Gastrocnemius medialis (tissue), 4 donors: ENCODE measurements around the gene ZBTB7C. TPM values are rescaled to one million over a fixed set of nuclear protein-coding genes. Genes with fewer than 3 reads are reported as not detected.

ENCODE experiments used
- ATAC-seq, 2 donors: fragments of 150-250 bp; one replicate each; pipeline ENCODE4 v1.9.1; 2016
- DNase-seq, 2 donors: peaks; one replicate each; pipeline ENCODE4 v3.0.0-alpha.2; 2019
- H3K27ac ChIP-seq, 4 donors: fragments of 200-600 bp; sonication (generic); 1 replicate in 1 of 4; 2 replicates in 3 of 4; pipeline ENCODE4 v1.5.1; 2016 to 2018; ENCODE audit warnings: mild to moderate bottlenecking in 2 of 4, moderate library complexity in 1 of 4
- H3K27me3 ChIP-seq, 3 donors: fragments of 200-600 bp; sonication (generic) in 2 of 3; 1 replicate in 1 of 3; 2 replicates in 2 of 3; pipeline versions ENCODE4 v1.5.1 to v1.6.0; 2016 to 2019; ENCODE audit warnings: mild to moderate bottlenecking in 1 of 3, moderate library complexity in 1 of 3
- H3K36me3 ChIP-seq, 2 donors: fragments of 200-600 bp; sonication (generic) in 1 of 2; one replicate each; pipeline ENCODE4 v1.5.1; 2017 to 2018
- H3K4me1 ChIP-seq, 2 donors: fragments of 200-600 bp; sonication (generic) in 1 of 2; one replicate each; pipeline ENCODE4 v1.5.1; 2016 to 2017; ENCODE audit warnings: mild to moderate bottlenecking in 2 of 2
- H3K4me3 ChIP-seq, 4 donors: fragments of 200-600 bp; sonication (generic) in 3 of 4; 1 replicate in 1 of 4; 2 replicates in 3 of 4; pipeline ENCODE4 v1.5.1; 2016 to 2019; ENCODE audit warnings: mild to moderate bottlenecking in 2 of 4
- H3K9me3 ChIP-seq, 3 donors: fragments of 200-600 bp; sonication (generic) in 2 of 3; 1 replicate in 1 of 3; 2 replicates in 2 of 3; pipeline ENCODE4 v1.5.1; 2016 to 2019
- POLR2A ChIP-seq, 2 donors: fragments of 450-650 bp; IDR thresholded peaks; one replicate each; pipeline ENCODE4 v1.6.1; 2017; ENCODE audit warnings: antibody characterized with exemption in 2 of 2, mild to moderate bottlenecking in 2 of 2, moderate library complexity in 2 of 2
- in situ Hi-C, 4 donors: fragments of 200-750 bp; cut with MboI; loops; one replicate each; pipeline versions ENCODE4 v1.15.0 to v1.8.0; 2017; ENCODE audit warnings: low sequenced_read_pairs in 4 of 4
- intact Hi-C: fragments of 100-400 bp; cut with DNase I; formaldehyde crosslinking; loops from one replicate; pipeline ENCODE4 v1.15.1; 2023; ENCODE audit warnings: low total_unique reads
- total RNA-seq, 4 donors: library from RNA; depleted of rRNA; stranded (reverse); fragments of >200 nt; gene quantifications; one replicate each; pipeline versions ENCODE4 v1.1.0 to v1.2.3, GENCODE V29; 2016
- TF ChIP-seq, protein P1 (sequence below), 5 experiments: fragments of 450-650 bp in 3 of 5; fragments of 200-600 bp in 2 of 5; sonication (generic) in 2 of 5; IDR thresholded peaks in 4 of 5; conservative IDR thresholded peaks in 1 of 5; 1 replicate in 4 of 5; 2 replicates in 1 of 5; pipeline ENCODE4 v1.5.1; 2016 to 2019; ENCODE audit warnings: antibody characterized with exemption in 5 of 5, mild to moderate bottlenecking in 3 of 5, moderate library complexity in 3 of 5

ZBTB7C gene
- total RNA-seq, 4 donors from 2014 or later: 0.53 to 12.3 (median 1.1) TPM

DNA sequence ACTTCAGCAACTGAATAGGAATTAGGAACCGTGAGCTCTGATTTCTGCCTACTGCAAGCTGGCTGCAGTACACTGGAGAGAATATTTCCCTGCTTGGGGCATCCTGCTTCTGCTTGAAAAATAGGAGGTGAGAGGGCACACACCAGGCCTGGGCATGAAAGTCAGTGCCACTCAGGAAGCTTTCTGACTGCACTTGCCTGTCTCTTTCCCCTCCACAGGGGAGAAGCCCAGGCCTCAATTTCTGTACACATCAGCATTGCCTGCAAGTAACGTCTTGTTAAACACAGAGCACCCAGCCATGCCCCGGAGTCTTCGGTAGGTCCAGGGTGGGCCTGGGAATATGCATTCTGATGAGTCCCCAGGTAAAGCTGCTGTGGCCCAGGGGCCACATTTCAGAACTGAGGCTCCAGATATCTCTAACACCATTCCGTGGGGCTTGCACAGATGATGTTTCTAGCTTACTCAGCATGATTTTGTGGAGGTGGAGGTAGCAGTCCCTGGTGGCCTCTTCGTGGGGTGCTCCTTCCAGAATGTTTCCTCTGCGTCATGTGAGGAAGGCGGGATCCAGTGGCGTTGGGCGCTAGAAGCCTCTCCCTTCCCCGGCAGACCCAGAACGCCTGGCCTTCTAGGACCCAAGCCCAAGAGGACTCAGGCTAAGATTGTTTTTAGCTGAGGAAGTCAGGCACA is 114.1 kb downstream of the ZBTB7C start:
- DNase-seq (no peak), ATAC-seq (no peak)
- in situ Hi-C loops: no loop called here
- H3K27ac ChIP-seq: peak overlapping the region; percentile 63 to 84 (median 81)
- H3K4me3 ChIP-seq: no peak overlapping the region
- H3K9me3 ChIP-seq: no peaks in the 10 kb centered on the region
- TF ChIP-seq, protein P1, sequence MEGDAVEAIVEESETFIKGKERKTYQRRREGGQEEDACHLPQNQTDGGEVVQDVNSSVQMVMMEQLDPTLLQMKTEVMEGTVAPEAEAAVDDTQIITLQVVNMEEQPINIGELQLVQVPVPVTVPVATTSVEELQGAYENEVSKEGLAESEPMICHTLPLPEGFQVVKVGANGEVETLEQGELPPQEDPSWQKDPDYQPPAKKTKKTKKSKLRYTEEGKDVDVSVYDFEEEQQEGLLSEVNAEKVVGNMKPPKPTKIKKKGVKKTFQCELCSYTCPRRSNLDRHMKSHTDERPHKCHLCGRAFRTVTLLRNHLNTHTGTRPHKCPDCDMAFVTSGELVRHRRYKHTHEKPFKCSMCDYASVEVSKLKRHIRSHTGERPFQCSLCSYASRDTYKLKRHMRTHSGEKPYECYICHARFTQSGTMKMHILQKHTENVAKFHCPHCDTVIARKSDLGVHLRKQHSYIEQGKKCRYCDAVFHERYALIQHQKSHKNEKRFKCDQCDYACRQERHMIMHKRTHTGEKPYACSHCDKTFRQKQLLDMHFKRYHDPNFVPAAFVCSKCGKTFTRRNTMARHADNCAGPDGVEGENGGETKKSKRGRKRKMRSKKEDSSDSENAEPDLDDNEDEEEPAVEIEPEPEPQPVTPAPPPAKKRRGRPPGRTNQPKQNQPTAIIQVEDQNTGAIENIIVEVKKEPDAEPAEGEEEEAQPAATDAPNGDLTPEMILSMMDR (IDR thresholded peaks at IDR 0.05 in 4 of 5, conservative IDR thresholded peaks at IDR 0.05 in 1 of 5): no peak
- no peak for TF ChIP-seq POLR2A (IDR thresholded peaks at IDR 0.05)
- H3K4me1 ChIP-seq: peaks cover 24 to 29% of the 10 kb centered on the region in 2 donors
- intact Hi-C loops: loop anchor here (5.0 to 10.0 kb wide), 2 partner anchors 110 to 152 kb away; partner anchors contain the start of gene ZBTB7C
- no peaks in the 10 kb centered on the region for H3K36me3 ChIP-seq
- H3K27me3 ChIP-seq: no peaks in the 10 kb centered on the region

DNA sequence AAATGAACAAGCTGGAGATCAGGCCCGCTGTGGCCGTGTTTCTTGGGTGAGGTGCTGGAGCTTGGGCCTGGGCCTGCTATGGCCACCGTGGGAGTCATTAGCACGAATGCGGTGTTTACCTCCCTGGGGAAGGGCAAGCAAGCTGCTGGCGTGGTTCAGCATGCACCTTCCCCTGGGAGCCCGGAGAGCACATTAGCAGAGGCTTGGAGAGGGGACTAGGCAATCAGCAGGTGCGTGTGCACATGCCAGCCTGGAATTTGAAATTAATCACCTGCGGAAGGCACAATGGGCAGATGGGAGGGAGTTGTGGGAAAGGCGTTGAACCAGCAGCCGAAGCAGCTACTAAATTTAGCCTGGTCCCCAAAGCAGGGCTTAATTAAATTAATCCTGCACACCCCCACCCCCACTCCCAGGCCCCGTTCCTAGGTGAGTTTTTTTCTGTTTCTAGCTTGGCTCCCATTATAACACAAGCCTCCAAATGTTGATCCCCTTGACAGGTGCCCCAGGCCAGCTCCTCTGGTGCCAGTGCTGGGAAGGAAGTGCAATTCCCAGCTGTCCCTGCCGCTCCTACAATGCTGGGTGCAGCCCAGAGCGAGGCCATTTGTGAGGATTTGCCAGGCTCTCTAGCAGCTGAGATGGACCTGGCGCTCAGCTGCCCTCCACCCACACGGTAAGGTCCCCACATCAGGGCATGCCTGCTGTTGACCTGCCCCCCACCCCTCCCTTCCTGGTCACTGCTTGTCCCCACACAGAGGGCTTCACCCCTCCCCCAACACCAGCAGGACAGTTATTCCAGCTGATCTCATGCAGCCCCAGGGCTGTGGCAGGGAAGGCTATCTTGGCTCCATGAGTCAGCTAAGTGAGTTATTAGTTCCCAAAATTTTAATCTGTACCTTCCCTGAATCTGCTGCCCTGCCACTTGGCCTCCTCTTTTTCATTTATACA is 115.0 kb downstream of the ZBTB7C start:
- peak overlapping the region; percentile 63 to 84 (median 81) for H3K27ac ChIP-seq
- no peaks in the 10 kb centered on the region for H3K9me3 ChIP-seq
- peaks cover 24 to 29% of the 10 kb centered on the region in 2 donors for H3K4me1 ChIP-seq
- no peaks in the 10 kb centered on the region for H3K27me3 ChIP-seq
- DNase-seq (peak; percentile 50 to 83), ATAC-seq (peak; percentile 88 to 91)
- H3K36me3 ChIP-seq: no peaks in the 10 kb centered on the region
- TF ChIP-seq POLR2A (IDR thresholded peaks at IDR 0.05): no peak
- TF ChIP-seq, protein P1 (IDR thresholded peaks at IDR 0.05 in 4 of 5, conservative IDR thresholded peaks at IDR 0.05 in 1 of 5): no peak
- intact Hi-C loops (loop anchor here (5.0 to 10.0 kb wide), 2 partner anchors 111 to 153 kb away; partner anchors contain the start of gene ZBTB7C), in situ Hi-C loops (no loop called here)
- H3K4me3 ChIP-seq: no peak overlapping the region

DNA sequence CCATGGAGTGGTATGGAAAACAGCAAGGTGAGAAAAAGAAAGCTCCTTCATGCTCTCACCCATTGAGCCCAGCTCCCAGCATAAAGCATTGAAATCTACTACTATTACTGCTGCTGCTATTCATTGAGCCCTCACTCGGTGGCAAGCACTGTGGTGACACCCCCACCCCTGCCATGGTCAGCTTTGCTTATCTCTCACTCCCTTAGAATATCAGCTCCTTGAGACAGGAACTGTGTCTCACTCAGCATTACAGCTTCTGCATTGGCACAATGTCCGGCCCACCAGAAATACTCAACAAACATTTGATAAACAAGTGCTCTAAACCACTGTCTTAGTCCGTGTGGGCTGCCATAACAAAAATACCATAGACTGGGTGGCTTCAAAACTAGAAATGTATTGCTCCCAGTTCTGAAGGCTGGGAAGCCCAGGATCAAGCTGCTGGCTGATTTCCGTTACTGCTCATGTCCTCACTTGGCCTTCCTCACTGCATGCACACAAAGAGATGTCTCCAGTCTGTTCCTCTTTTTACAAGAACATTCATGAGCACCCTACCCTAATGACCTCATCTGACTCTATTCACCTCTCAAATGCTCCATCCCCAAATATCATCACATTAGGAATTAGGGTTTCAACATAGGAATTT is 116.3 kb downstream of the ZBTB7C start:
- ATAC-seq (no peak), DNase-seq (no peak)
- TF ChIP-seq POLR2A (IDR thresholded peaks at IDR 0.05): no peak
- TF ChIP-seq, protein P1 (IDR thresholded peaks at IDR 0.05 in 4 of 5, conservative IDR thresholded peaks at IDR 0.05 in 1 of 5): no peak
- no peak overlapping the region for H3K4me3 ChIP-seq
- no peaks in the 10 kb centered on the region for H3K27me3 ChIP-seq
- intact Hi-C loops: loop anchor here (5.0 to 10.0 kb wide), 2 partner anchors 112 to 154 kb away; partner anchors contain the start of gene ZBTB7C
- peaks cover 24 to 29% of the 10 kb centered on the region in 2 donors for H3K4me1 ChIP-seq
- H3K27ac ChIP-seq: no peak overlapping the region
- no peaks in the 10 kb centered on the region for H3K9me3 ChIP-seq
- H3K36me3 ChIP-seq: no peaks in the 10 kb centered on the region
- in situ Hi-C loops: no loop called here

DNA sequence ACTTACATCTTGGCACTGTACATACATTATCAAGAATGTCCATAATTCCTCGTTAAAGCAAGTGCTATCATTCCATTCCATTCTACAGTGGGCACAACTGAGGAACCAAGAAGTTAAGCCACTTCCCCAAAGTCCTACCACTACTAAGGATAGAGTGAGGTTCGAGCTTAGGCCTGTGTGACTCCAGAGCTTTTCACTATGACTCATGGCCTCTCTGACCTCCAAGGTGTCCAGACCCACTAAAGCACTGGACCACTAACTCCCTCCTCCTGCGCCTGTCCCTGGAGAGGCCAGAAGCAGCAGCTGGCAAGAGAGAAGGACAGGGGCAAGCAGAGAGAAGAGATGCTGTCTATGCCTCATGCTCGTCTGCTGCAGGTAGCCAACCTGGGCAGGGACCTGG is 117.0 kb downstream of the ZBTB7C start:
- ATAC-seq: no peak
- in situ Hi-C loops (no loop called here), intact Hi-C loops (loop anchor here (5.0 to 10.0 kb wide), 2 partner anchors 113 to 155 kb away; partner anchors contain the start of gene ZBTB7C)
- H3K36me3 ChIP-seq: no peaks in the 10 kb centered on the region
- TF ChIP-seq POLR2A (IDR thresholded peaks at IDR 0.05): no peak
- TF ChIP-seq, protein P1 (IDR thresholded peaks at IDR 0.05 in 4 of 5, conservative IDR thresholded peaks at IDR 0.05 in 1 of 5): no peak
- H3K27me3 ChIP-seq: no peaks in the 10 kb centered on the region
- no peak for DNase-seq
- no peak overlapping the region for H3K27ac ChIP-seq
- no peak overlapping the region for H3K4me3 ChIP-seq
- peaks cover 24 to 29% of the 10 kb centered on the region in 2 donors for H3K4me1 ChIP-seq
- no peaks in the 10 kb centered on the region for H3K9me3 ChIP-seq
